Posterior vena cava (tissue), 2 donors: Measurements from ENCODE around the gene PRM2. TPM values are rescaled to one million over a fixed set of nuclear protein-coding genes. Genes with fewer than 3 reads are reported as not detected.
"Not testable (repeated sequence)": the region's sequence is repeated elsewhere in the genome, so short reads cannot be mapped to it uniquely, and the experiment has no call there.

ENCODE experiments used
- DNase-seq: peaks from one replicate; pipeline ENCODE4 v3.0.0-alpha.2; 2020; ENCODE audit warnings: low spot score
- intact Hi-C, 2 donors: fragments of 100-400 bp; cut with DNase I; formaldehyde crosslinking; loops; one replicate each; pipeline versions ENCODE4 v1.14.1 to v1.14.2; 2022 to 2023
- total RNA-seq, 2 donors: library from RNA; stranded (reverse); fragmentation: NEBNext Ultra II Directional; extraction: Animal tissue kit (Norgen Biotek cat#: 25700); gene quantifications; one replicate each; pipeline ENCODE4 v1.2.1, GENCODE V29; 2021
- donor health status: DM: yes; HTN: yes; CAD: no.
- donor health status: DM: yes; HTN: yes; CAD: no.

The PRM2 gene
- total RNA-seq, 2 donors from 2014 or later, result not detected

DNA sequence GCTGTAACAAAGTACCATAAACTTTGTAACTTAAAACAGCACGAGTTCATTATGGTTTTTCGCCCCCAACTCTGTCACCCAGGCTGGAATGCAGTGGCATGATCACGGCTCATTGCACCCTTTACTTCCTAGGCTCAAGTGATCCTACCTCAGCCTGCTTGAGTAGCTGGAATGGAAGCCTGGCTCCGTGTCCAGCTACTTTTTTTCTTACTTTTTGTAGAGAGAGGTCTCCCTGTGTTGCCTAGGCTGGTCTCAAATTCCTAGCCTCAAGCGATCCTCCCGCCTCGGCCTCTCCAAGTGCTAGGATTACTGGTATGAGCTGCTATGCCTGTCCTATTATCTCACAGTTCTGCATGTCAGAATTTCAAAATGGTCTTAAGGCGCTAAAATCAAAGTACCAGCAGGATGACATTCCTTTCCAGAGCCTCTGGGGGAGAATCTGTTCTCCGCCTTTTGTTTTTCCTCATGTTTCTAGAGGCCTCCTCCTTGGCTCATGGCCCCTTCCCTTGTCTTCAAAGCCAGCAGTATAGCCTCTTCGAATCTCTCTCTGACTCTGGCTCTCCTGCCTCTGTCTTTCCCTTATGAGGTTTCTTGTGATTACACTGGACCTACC is 14.9 kb upstream of the PRM2 start:
- intact Hi-C loops, result loop anchor here in 1 of 2 donors (2.0 kb wide), 1 partner anchor 22 kb away; the partner anchor contains the start of gene TNP2
- DNase-seq, result no peak

DNA sequence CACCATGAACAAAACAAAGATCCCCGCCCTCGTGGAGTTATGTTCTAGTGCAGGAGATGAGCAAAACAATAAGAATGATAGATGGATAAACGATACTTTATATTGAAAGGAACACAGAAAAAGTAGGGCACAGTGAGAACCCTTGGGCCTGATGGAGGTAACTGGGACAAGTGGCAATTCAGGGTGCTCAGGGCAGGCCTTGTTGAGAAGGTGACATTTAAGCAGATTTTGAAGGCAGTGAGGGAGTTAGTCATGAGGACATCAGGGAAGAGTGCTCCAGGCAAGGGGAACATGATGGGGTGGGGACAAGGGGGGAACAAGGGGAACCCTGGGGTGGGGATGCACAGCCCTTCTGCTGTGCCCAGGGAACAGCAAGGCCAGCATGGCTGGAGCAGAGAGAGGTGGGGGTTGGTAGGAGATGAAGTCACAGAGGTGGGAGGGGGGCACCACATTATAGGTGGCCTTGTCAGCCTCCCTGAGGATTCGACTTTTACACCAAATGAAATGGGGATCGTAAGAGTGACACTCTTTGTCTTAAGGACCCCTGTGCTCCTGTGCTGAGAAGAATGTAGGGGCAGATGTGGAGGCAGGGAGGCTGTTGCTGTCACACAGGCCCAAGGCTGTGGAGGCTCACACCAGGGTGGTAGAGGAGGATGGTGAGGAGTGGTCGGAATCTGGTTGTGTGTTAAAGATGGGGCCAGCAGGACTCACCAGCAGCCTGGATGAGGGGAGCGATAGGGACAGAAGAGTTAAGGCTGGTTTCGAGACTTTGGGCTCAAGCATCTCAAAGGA is 14.0 kb upstream of the PRM2 start:
- DNase-seq, result no peak
- intact Hi-C loops, result loop anchor here in 1 of 2 donors (2.0 kb wide), 1 partner anchor 21 kb away; the partner anchor contains the start of gene TNP2

DNA sequence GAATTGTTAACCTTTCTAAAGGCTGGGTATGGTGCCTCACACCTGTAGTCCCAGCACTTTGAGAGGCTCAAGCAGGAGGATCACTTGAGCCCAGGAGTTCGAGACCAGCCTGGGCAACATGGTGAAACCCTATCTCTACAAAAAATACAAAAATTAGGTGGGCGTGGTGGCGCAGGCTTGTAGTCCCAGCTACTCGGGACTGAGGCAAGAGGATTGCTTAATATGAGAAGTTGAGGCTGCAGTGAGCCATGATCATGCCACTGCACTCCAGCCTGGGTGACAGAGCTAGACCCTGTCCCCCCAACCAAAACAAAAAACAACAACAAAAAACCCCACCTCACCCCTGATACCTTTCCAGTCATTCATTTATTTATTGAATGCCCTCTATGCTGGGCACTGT is 13.4 kb upstream of the PRM2 start:
- intact Hi-C loops, result loop anchor here in 1 of 2 donors (2.0 kb wide), 1 partner anchor 21 kb away; the partner anchor contains the start of gene TNP2
- not testable (repeated sequence) for DNase-seq

DNA sequence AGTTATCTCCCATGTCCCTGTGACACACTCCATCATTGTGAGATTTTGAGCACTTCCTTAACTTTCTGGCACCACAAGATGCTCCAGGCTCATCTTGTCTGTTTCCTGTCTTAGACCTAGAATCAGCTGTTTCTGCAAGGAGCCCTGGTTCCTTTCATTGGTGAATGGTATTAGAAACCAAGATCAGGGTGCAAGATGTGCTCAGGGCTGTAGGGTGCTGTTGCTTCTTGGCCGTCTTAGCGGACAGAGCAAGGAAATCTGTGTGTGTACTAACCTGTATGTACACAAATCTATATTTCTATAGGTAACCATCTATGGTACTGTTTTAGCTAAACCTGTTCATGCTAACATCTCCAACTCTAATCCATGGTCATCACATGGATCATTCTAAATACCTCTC is 12.9 kb upstream of the PRM2 start:
- no peak for DNase-seq
- intact Hi-C loops, result no loop called here

DNA sequence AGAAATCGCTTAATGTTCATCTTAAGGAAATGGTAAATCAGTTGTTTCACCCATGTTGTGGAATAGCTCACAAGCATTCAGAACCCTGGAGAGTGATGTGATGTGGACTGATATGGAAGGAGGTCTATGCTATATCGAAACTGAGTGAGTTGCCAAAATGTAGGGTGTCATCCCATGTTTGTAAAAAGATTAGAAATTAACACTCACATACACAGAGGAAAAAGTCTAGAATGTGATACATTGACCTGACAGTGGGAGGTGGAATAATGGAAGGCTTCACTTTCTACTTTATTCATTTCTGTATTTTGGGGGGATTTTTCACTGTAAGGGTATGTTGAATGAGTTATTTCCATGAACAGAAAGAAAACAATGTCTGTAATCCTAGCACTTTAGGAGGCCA is 9.6 kb upstream of the PRM2 start:
- intact Hi-C loops, result no loop called here

DNA sequence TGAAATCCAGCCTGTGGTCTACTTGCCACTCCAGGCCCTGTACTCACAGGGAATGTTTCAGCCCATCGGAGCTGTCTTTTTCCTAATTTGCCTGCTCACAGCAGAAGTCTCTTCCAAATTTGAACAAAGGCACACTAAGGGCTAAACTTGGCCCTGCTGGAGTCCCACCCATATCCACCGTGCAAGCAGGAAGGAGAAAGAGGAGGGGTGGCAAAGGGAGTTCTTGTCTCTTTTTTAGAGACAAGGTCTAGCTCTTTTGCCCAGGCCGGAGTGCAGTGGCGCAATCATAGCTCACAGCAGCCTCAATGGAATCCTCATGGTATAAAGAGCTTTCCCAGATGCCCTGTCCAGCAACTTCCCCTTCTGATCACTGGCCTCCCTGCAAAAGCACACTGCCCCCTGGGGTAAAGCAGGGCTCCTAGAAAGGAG is 7.6 kb upstream of the PRM2 start:
- intact Hi-C loops, result no loop called here

More for the DNA sequence above, 9.6 kb upstream of the PRM2 start:
- DNase-seq, result no peak

DNA sequence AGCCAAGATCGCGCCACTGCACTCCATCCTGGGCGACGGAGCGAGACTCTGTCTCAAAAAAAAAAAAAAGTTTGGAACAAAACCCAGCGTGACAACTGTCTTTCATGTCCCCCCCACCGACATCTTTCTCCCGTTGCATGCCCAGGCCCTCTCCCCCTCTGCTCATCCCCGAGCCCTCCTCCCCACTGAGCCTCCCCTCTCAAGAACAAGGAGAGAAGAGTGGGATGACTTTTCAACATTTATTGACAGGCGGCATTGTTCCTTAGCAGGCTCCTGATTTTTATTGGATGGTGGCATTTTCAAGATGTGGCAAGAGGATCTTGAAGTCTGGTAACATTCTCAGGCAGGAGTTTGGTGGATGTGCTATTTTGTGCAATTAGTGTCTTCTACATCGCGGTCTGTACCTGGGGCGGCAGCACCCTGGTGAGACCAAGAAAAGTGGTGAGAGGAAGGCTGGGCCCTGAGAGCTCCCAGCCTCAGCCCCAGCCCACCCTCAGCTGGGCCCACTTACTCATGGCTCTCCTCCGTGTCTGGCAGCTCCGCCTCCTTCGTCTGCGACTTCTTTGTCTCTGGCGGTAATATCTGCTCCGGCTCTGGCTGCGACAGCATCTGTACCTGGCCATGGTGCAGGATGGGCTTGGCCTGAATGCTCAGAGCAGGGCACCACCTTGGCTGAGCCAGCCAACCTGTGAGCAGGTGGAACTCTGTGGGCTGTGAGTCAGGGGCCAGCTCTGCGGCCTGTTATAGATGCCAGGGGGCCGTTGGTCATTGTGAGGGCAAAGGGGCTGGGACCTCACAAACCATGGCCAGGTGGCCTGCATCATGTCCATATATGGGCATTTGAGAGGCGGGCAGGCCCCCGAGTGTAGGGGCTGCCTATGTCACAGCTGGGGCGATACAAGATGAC is 4.6 kb upstream of the PRM2 start, which contains the start of gene PRM1:
Gene PRM1, minus strand, starts transcription at position 715 of the 907 bp plus-strand sequence. Its CDS starts 92 bp downstream, at position 623.
- no peak for DNase-seq
- intact Hi-C loops, result no loop called here

More for the DNA sequence above, 7.6 kb upstream of the PRM2 start:
- no peak for DNase-seq

DNA sequence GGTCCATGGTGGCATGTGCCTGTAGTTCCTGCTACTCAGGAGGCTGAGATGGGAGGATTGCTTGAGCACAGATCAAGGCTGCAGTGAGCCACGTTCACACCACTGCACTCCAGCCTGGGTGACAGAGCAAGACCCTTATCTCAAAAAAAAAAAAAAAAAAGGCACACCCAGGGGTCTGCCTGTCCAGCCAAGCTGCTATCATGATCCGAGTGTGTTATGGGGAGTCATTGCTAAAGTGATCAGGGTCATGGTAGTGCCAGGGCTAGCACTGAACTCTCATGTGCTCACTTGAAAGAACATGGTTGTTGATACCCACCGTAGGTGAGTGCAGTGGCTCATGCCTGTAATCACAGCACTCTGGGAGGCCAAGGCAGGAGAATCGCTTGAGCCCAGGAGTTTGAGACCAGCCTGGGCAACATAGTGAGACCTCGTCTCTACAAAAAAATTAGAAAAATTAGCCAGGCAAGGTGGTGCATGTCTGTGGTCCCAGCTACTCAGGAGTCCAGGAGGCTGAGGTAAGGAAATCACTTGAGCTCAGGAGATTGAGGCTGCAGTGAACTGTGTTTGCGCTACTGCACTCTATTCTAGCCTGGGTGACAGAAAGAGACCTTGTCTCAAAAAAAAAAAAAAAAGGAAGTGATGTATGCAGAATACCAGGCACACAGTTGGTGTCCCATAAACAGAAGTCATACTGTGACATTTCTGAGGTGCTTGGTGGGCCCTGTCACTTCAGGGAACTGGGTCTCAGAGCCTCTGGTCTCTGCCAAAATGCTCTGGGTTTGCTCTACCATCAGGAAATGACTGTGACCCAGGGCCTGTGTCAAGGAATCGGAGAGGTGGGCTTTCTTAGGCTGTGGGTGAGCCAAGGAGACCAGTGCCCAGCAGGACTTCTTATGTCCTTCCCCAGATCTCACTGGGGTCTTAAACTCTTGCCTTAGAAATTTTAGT is 2.7 kb upstream of the PRM2 start:
- no peak for DNase-seq
- intact Hi-C loops, result no loop called here

DNA sequence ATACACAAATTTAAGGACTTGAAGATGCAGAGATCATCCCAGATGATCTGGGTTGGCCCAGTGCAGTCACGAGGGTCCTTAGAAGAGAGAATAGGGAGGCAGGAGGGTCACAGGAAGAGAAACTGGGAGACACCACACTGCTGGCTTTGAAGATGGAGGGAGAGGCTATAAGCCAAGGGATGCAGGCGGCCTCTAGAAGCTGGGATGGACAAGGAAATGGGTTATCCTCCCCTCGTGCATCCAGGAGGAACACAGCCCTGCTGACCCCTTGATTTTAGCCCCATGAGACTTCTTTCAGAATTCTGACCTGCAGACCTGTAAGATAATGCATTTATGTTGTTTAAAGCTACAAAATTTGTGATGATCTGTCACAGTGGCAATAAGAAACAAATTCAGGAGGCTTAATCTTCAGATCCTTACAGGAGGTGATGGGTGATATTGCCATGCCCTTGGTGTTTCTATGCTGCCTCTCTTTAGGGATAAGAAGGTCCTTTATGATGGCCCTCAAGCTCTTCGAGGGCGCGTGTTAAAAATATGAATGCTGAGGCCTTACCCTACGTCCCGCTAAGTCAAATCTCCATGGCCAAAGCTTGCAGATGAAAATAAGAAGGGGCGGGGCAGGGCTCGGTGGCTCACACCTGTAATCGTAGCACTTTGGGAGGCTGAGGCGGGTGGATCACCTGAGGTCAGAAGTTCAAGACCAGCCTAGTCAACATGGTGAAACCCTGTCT is 1.5 kb upstream of the PRM2 start:
- DNase-seq, result no peak
- intact Hi-C loops, result no loop called here

DNA sequence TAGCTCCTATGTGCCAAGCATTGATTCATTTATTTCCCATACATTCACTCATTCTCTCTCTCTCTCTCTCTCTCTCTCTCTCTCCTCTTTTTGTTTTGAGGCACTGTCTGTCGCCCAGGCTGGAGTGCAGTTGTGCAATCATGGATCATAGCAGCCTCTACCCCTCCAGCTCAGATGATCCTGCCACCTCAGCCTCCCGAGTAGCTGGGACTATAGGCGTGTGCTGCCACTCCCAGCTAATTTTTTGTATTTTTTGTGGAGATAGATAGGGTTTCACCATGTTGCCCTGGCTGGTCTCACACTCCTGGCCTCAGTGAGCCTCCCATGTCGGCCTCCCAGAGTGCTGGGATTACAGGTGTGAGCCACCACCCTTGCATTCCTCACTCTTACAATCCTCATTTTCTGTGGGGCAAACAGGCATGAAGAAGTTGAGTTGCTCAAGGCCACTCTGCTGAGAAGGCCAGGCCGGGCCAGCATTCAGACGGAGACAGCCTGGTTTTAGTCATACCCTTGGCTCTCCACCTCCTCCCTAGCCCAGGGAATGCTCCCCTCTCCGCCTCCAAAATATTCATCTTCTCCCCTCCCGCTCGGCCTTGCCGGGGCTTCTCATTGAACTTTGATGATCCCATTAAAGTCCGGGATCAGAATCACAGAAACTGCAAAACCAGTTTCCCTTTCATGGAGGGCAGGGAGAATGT is 765 bp upstream of the PRM2 start:
- intact Hi-C loops, result no loop called here
- DNase-seq, result no peak

DNA sequence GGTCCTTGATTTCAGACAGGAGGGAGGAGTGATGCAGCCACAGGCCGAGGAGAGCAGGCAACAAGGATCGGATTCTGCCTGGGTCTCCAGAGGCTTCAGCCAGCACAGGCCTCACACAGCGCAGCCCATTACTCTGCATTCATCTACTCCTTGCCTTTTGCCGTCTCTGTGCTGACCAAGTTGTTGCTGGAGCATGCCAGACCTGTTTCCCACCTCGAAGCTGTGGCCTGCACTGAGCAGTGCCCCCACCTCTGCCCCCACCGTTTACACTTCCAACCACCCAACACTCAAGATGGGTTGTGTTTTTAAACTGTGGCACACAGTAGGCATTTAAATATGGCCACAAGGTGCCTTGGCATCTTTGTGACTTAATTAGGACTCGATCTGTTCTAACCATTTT is 1.3 kb downstream of the PRM2 start:
- intact Hi-C loops, result no loop called here
- no peak for DNase-seq

DNA sequence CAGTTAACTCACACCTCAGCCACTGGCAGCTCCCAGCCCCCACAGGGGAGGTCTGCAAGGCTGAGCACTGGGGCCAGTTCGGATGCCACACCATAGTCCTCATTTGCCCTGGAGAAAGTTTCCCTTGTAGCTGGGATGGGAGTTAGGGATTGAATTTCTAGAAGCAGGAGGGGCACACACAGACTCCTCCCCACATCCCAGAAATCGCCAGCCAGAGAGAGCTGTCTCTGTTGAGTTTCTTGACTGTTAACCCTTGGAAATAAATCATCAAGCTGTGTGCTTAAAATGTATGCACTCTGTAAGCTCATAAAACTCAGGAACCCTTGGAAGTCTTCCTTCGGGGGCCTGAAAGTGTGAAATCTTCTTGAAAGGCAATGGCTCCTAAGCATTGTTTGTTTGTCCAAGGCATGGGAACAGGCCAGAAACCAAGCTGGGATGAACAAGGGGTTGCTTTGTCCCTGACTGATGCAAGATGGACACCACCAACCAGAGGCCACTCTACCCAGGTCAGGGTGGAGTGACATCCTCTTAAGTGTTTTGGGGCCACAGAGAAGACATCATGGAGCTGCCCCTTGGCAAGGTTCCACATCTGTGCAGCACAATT is 2.5 kb downstream of the PRM2 start:
- no peak for DNase-seq
- intact Hi-C loops, result no loop called here

DNA sequence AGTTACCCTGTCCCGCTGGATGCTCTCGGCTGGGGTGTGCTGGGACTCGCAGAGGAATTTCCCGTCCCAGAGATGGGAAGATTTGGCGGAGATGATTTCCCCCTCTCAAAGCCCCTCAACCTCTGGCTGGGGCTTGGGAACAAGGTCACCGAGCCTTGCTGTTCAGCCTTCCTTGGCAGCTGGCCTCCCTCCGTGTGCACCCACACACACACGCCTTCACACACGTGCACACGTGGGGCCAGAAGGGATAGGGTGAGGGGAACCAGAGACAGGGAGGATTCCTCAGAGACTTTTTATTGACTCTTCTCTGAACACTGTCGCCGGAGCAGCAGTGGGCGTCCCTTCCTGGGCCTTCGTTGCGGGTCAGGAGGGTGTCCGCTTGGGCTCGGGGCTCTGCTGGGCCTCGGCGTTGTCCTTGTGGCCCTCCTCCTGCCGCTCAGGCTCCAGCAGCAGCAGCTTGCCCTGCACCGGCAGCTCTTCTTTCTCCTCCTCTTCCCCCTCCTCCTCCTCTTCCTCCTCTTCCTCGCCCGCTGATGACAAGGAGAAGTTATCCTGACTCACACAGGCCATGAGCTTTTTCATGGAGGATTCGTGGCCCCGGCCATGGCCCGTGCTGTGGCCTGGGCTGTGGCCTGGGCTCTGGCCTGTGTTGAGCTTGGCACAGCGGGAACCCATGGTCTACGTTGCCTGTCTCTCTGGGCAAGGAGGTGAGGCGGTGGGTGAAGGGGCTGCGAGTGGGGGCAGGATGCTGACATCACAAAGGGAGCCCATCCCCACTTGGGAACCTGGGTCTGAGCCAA is 3.2 kb downstream of the PRM2 start, which contains the start of gene PRM3:
Gene PRM3, minus strand, starts transcription at position 709 of the 800 bp plus-strand sequence. Its CDS starts 34 bp downstream, at position 675.
- DNase-seq, result no peak
- intact Hi-C loops, result no loop called here

DNA sequence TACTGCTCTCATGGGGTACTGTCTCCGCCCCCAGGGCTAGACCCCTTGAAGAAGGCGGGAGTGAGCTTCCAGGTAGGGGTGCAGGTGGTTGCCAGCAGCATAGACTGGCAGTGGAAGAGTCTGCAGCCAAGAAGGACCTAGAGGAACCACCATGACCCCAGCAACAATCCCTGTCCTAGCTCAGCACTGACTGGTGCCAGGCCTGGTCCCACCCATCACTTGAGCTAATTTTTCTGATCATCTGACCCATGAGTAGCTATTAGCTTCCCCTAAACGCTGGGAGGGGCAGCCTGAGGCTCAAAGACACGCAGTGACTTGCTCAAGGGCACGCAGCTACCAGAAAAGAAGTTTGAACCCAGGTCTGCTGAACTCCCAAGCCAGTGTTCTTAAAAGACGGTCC is 3.8 kb downstream of the PRM2 start:
- intact Hi-C loops, result no loop called here
- no peak for DNase-seq

DNA sequence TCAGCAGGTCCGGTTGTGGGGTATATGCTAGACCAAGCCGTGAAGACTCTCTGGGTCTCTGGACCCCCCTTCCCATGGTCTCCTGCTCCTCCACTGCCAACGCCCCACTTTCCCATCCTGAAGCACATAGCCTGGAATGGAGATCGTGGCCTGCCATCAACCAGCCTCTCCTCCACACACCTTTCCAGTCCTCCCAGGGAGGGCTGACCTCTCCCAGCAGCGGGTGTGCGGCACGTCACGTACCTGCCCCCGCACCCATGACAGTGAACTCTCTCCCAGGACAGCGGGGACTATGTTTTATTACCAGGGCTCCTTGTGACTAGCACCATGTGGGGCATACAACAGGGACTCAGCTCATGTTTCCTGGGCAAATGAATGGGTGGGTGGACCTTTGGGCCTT is 4.7 kb downstream of the PRM2 start:
- no peak for DNase-seq
- intact Hi-C loops, result no loop called here

DNA sequence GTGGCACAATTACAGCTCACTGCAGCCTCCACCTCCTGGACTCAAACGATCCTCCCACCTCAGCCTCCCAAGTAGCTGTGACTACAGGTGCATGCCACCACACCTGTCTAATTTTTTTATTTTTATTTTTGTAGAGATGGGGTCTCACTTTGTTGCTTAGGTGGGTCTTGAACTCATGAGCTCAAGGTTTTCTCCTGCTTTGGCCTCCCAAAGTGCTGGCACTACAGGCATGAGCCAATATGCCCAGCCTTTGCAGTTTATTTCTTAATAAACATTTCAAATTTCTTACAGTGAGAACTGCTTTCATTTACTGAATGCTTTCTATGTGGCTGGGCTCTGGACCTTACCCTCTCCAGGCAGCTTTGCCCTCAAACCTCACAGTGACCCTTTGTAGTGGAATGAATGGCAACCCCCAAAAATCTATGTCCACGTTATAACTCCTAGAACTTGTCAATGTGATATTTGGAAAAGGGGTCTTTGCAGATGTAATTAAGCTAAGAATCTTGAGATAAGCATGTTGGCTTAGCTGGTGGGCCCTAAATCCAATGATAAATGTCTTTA is 5.6 kb downstream of the PRM2 start:
- intact Hi-C loops, result no loop called here
- DNase-seq, result no peak
